WI38 (cell line): Measurements from ENCODE around the gene TSKS.

Source experiments
- H3K4me3 ChIP-seq: 2 replicates; pipeline ENCODE4 v1.5.1; 2011; ENCODE audit warnings: low read depth, mild to moderate bottlenecking, control low read depth, low read length
- TF ChIP-seq, protein P1 (sequence below): IDR thresholded peaks from 2 replicates; pipeline ENCODE4 v1.5.1; 2012; ENCODE audit warnings: low read depth, mild to moderate bottlenecking, control low read depth, low read length

Gene TSKS

GRCh38 chr19:49801966-49802661 is 39.0 kb upstream of the TSKS start:
- peak overlapping the region; percentile 32 for H3K4me3 ChIP-seq
- TF ChIP-seq, protein P1, sequence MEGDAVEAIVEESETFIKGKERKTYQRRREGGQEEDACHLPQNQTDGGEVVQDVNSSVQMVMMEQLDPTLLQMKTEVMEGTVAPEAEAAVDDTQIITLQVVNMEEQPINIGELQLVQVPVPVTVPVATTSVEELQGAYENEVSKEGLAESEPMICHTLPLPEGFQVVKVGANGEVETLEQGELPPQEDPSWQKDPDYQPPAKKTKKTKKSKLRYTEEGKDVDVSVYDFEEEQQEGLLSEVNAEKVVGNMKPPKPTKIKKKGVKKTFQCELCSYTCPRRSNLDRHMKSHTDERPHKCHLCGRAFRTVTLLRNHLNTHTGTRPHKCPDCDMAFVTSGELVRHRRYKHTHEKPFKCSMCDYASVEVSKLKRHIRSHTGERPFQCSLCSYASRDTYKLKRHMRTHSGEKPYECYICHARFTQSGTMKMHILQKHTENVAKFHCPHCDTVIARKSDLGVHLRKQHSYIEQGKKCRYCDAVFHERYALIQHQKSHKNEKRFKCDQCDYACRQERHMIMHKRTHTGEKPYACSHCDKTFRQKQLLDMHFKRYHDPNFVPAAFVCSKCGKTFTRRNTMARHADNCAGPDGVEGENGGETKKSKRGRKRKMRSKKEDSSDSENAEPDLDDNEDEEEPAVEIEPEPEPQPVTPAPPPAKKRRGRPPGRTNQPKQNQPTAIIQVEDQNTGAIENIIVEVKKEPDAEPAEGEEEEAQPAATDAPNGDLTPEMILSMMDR = no peak

GRCh38 chr19:49801401-49801888 is 38.3 kb upstream of the TSKS start:
- TF ChIP-seq, protein P1 = no peak

GRCh38 chr19:49800771-49801170 is 37.7 kb upstream of the TSKS start:
- no peak overlapping the region for H3K4me3 ChIP-seq
- TF ChIP-seq, protein P1 = no peak

More at GRCh38 chr19:49801401-49801888, 38.3 kb upstream of the TSKS start:
- H3K4me3 ChIP-seq = no peak overlapping the region

- TF ChIP-seq, protein P1 = 0 out of 2 replicates have a peak, but pooled peaks have one; percentile 3
- no peak overlapping the region for H3K4me3 ChIP-seq
These were observed 36.8 kb upstream of the TSKS start for GRCh38 chr19:49799798-49800376.

- TF ChIP-seq, protein P1 = no peak
- H3K4me3 ChIP-seq = no peak overlapping the region
These were observed 36.2 kb upstream of the TSKS start for GRCh38 chr19:49799271-49799797.

DNA sequence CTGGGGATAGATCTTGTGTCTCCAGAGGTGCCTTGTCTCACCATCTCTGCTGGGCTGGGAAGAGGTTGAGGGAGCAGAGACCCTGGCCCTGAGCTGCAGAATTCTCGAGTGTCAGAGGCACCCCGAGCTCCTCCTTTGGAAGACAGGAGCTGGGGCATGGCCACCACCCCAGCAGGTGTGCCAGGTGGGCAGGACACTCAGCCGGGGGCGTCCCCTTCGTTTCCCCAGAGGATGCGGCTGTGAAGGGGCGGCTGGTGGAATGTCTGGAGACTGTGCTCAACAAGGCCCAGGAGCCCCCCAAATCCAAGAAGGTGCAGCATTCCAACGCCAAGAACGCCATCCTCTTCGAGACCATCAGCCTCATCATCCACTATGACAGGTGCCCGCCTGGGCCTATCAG is 35.5 kb upstream of the TSKS start:
- TF ChIP-seq, protein P1 = no peak
- no peak overlapping the region for H3K4me3 ChIP-seq

- TF ChIP-seq, protein P1 = no peak
- no peak overlapping the region for H3K4me3 ChIP-seq
These were observed 32.5 kb upstream of the TSKS start for GRCh38 chr19:49795615-49796014.
